ENCODE results near the gene GFOD1.

GRCh38 chr6:13495818-13496217, 8.4 kb upstream of the GFOD1 start:
- no peak for TF ChIP-seq YY1 (IDR thresholded peaks at IDR 0.05)
- TF ChIP-seq CTCF (IDR thresholded peaks at IDR 0.05; ENCODE audit: low read depth, low read length, missing input control): no peak
- TF ChIP-seq RAD21 (IDR thresholded peaks at IDR 0.05): no peak
- TF ChIP-seq, protein P1, sequence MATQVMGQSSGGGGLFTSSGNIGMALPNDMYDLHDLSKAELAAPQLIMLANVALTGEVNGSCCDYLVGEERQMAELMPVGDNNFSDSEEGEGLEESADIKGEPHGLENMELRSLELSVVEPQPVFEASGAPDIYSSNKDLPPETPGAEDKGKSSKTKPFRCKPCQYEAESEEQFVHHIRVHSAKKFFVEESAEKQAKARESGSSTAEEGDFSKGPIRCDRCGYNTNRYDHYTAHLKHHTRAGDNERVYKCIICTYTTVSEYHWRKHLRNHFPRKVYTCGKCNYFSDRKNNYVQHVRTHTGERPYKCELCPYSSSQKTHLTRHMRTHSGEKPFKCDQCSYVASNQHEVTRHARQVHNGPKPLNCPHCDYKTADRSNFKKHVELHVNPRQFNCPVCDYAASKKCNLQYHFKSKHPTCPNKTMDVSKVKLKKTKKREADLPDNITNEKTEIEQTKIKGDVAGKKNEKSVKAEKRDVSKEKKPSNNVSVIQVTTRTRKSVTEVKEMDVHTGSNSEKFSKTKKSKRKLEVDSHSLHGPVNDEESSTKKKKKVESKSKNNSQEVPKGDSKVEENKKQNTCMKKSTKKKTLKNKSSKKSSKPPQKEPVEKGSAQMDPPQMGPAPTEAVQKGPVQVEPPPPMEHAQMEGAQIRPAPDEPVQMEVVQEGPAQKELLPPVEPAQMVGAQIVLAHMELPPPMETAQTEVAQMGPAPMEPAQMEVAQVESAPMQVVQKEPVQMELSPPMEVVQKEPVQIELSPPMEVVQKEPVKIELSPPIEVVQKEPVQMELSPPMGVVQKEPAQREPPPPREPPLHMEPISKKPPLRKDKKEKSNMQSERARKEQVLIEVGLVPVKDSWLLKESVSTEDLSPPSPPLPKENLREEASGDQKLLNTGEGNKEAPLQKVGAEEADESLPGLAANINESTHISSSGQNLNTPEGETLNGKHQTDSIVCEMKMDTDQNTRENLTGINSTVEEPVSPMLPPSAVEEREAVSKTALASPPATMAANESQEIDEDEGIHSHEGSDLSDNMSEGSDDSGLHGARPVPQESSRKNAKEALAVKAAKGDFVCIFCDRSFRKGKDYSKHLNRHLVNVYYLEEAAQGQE (IDR thresholded peaks at IDR 0.05): no peak
- TF ChIP-seq SP1 (IDR thresholded peaks at IDR 0.05): no peak
- TF ChIP-seq RXRA (IDR thresholded peaks at IDR 0.05): no peak
- TF ChIP-seq, protein P2, sequence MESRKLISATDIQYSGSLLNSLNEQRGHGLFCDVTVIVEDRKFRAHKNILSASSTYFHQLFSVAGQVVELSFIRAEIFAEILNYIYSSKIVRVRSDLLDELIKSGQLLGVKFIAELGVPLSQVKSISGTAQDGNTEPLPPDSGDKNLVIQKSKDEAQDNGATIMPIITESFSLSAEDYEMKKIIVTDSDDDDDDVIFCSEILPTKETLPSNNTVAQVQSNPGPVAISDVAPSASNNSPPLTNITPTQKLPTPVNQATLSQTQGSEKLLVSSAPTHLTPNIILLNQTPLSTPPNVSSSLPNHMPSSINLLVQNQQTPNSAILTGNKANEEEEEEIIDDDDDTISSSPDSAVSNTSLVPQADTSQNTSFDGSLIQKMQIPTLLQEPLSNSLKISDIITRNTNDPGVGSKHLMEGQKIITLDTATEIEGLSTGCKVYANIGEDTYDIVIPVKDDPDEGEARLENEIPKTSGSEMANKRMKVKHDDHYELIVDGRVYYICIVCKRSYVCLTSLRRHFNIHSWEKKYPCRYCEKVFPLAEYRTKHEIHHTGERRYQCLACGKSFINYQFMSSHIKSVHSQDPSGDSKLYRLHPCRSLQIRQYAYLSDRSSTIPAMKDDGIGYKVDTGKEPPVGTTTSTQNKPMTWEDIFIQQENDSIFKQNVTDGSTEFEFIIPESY (IDR thresholded peaks at IDR 0.05): no peak
